ENCODE measurements around the gene SLC39A3. TPM values are rescaled to one million over a fixed set of nuclear protein-coding genes. Genes with fewer than 3 reads are reported as not detected.

The SLC39A3 gene
- total and polyA plus RNA-seq, 2 of the 8 experiments (the other 6 are each of a cell fraction or from before 2014, with no cell fraction given), result 33.0 to 52.9 TPM

DNA sequence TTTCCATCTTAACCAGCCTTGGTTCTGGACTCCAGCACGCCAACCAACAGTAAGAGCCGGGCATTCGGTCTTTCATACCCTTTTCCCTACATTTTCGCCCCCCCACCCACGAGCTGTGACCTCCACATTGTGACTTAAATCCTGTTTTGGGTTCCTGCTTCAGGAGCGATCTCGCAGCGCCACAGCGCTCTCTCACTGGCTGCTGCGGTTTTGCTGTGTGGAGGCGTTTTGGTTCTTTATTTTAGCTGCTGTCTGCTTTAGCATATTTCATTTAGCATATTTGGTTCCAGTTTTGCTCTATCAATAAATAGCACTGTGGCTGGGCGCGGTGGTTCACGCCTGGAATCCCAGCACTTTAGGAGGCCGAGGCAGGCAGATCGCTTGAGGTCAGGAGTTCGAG lies 19.5 kb upstream of the SLC39A3 start:
- no peak overlapping the region for H2BK120ac ChIP-seq (replicated peaks; ENCODE audit: low read depth, low read length)
- H3K36me3 ChIP-seq (ENCODE audit: control insufficient read depth in 2 of 4, insufficient read depth in 4 of 4, low read length in 3 of 4), result peaks cover 23 to 75% (median 44%) of the 10 kb centered on the region in 4 experiments; a peak in 7 of 8 replicates
- H3K79me1 ChIP-seq (ENCODE audit: low read depth, low read length), result no peaks in the 10 kb centered on the region
- DNase-seq (ENCODE audit: low read depth in 1 of 2, low spot score in 2 of 2) (no peak), FAIRE-seq (no peak)
- ChIA-PET POLR2A (ENCODE audit: partially characterized antibody) (interaction anchor here (1.0 kb wide), 2 partner anchors 11 to 36 kb away, joined by 3 read pairs; no protein-coding TSS in a partner anchor), CTCF (ENCODE audit: partially characterized antibody) (interaction anchor here (1.6 to 3.0 kb wide), 2 partner anchors 10 to 111 kb away, joined by 8 to 11 read pairs; no protein-coding TSS in a partner anchor)
- H2BK12ac ChIP-seq (ENCODE audit: low read depth, low read length), result no peak overlapping the region
- 96% methylated on average over 17 of the region's 17 CpGs; no CpG with 5 or more reads in 1 of the 2 experiments for WGBS, 2 experiments (ENCODE audit: extremely low coverage in 1 of 2, insufficient coverage in 1 of 2, insufficient read length in 1 of 2, insufficient replicate concordance in 2 of 2, low coverage in 1 of 2, low lambda C conversion rate in 2 of 2, missing lambda C conversion rate in 1 of 2)
- H2BK5ac ChIP-seq (ENCODE audit: low read depth, low read length), result no peak overlapping the region
- H3K27me3 ChIP-seq (replicated peaks in 1 of 4; ENCODE audit: control insufficient read depth in 3 of 4, extremely low read depth in 1 of 4, insufficient read depth in 3 of 4, low read length in 3 of 4), result no peaks in the 10 kb centered on the region
- H3K9me3 ChIP-seq (ENCODE audit: insufficient read depth in 2 of 2, low read depth in 1 of 2, low read length in 1 of 2), result no peaks in the 10 kb centered on the region
- no peak overlapping the region for H3K56ac ChIP-seq (replicated peaks; ENCODE audit: insufficient read length, low read depth, low read length)
- H3K9ac ChIP-seq (replicated peaks in 1 of 4; ENCODE audit: extremely low read depth in 1 of 4, low read depth in 3 of 4, low read length in 3 of 4), result no peak overlapping the region
- H3K79me2 ChIP-seq (ENCODE audit: control insufficient read depth in 1 of 2, insufficient read depth in 2 of 2, low read length in 2 of 2), result no peaks in the 10 kb centered on the region
- no peak overlapping the region for H3K4me2 ChIP-seq (ENCODE audit: insufficient read depth in 1 of 2, low read depth in 2 of 2, low read length in 2 of 2)
- H2AK5ac ChIP-seq (ENCODE audit: low read depth, low read length), result no peak overlapping the region
- no peak overlapping the region for H4K5ac ChIP-seq (ENCODE audit: insufficient read length, low read depth, low read length)
- no peak for TF ChIP-seq SAP30 (IDR thresholded peaks at IDR 0.05; ENCODE audit: insufficient read depth, insufficient replicate concordance, low read length)
- TF ChIP-seq BCL11A (IDR thresholded peaks at IDR 0.05; ENCODE audit: low read depth in 2 of 2, low read length in 2 of 2), result no peak
- no peak for TF ChIP-seq SP2 (IDR thresholded peaks at IDR 0.05; ENCODE audit: low read length)
- TF ChIP-seq GABPA (IDR thresholded peaks at IDR 0.05; ENCODE audit: borderline replicate concordance, insufficient read depth, low read length), result no peak
- TF ChIP-seq E2F6 (IDR thresholded peaks at IDR 0.05), result no peak
- no peak for TF ChIP-seq PHF8 (conservative IDR thresholded peaks at IDR 0.05; ENCODE audit: low read depth, low read length)
- no peak for TF ChIP-seq EGR1 (IDR thresholded peaks at IDR 0.05; ENCODE audit: borderline replicate concordance, low read depth, low read length)
- TF ChIP-seq TBP (IDR thresholded peaks at IDR 0.05; ENCODE audit: low read depth, low read length), result no peak
- TF ChIP-seq ATF2 (IDR thresholded peaks at IDR 0.05; ENCODE audit: low read length), result no peak
- no peak for TF ChIP-seq USF2 (IDR thresholded peaks at IDR 0.05; ENCODE audit: low read length)
- H3K23me2 ChIP-seq (ENCODE audit: low read depth, low read length), result no peaks in the 10 kb centered on the region
- H3K23ac ChIP-seq (ENCODE audit: insufficient read length), result no peak overlapping the region
- no peak overlapping the region for H4K8ac ChIP-seq (ENCODE audit: extremely low read depth, insufficient read depth, low read length)
- no peak overlapping the region for H3K14ac ChIP-seq (ENCODE audit: insufficient read length)
- peaks cover 4 to 10% of the 10 kb centered on the region in 2 experiments for H4K20me1 ChIP-seq (replicated peaks in 1 of 2; ENCODE audit: control insufficient read depth in 1 of 2, insufficient read depth in 2 of 2, low read length in 2 of 2)
- no peak overlapping the region for H4K91ac ChIP-seq (replicated peaks; ENCODE audit: insufficient read length, low read length)
- H2BK20ac ChIP-seq (ENCODE audit: low read length), result no peak overlapping the region
- H2BK15ac ChIP-seq (ENCODE audit: low read length), result no peak overlapping the region
- no peak overlapping the region for H3K18ac ChIP-seq (ENCODE audit: extremely low read depth, low read length)
- no peaks in the 10 kb centered on the region for H3K4me1 ChIP-seq (replicated peaks in 1 of 4; ENCODE audit: control insufficient read depth in 3 of 4, insufficient read depth in 4 of 4, low read length in 3 of 4)
- no peak overlapping the region for H3K4ac ChIP-seq (replicated peaks; ENCODE audit: insufficient read length, low read depth, low read length)
- no peak overlapping the region for H3K4me3 ChIP-seq (ENCODE audit: extremely low read depth in 1 of 4, insufficient read depth in 2 of 4, low read depth in 3 of 4, low read length in 4 of 4)
- H3K27ac ChIP-seq (ENCODE audit: low read depth, low read length), result no peak overlapping the region
- H2AFZ ChIP-seq (ENCODE audit: low read length), result no peak overlapping the region

Data from H1 (cell line).